ENCODE results near the gene ETV1.

ETV1 gene

GRCh38 chr7:13871008-13871407, 118.5 kb downstream of the ETV1 start:
- Histone ChIP-seq H3K4me3 (replicated peaks; ENCODE audit: insufficient read depth, low read length) (no peak overlapping the region), H3K27ac (replicated peaks) (no peak overlapping the region), H3K27me3 (ENCODE audit: insufficient read depth, poor library complexity, severe bottlenecking) (no peaks in the 10 kb centered on the region)
- DNase-seq (ENCODE audit: low read depth in 1 of 2, low spot score in 1 of 2) = no peak
- TF ChIP-seq, protein P1, sequence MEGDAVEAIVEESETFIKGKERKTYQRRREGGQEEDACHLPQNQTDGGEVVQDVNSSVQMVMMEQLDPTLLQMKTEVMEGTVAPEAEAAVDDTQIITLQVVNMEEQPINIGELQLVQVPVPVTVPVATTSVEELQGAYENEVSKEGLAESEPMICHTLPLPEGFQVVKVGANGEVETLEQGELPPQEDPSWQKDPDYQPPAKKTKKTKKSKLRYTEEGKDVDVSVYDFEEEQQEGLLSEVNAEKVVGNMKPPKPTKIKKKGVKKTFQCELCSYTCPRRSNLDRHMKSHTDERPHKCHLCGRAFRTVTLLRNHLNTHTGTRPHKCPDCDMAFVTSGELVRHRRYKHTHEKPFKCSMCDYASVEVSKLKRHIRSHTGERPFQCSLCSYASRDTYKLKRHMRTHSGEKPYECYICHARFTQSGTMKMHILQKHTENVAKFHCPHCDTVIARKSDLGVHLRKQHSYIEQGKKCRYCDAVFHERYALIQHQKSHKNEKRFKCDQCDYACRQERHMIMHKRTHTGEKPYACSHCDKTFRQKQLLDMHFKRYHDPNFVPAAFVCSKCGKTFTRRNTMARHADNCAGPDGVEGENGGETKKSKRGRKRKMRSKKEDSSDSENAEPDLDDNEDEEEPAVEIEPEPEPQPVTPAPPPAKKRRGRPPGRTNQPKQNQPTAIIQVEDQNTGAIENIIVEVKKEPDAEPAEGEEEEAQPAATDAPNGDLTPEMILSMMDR (IDR thresholded peaks at IDR 0.05; ENCODE audit: insufficient read depth, low read length) = no peak
- no peak for TF ChIP-seq GABPA (IDR thresholded peaks at IDR 0.05; ENCODE audit: low read depth)
- TF ChIP-seq SPI1 (IDR thresholded peaks at IDR 0.05; ENCODE audit: borderline replicate concordance, low read depth) = no peak
- no peak for TF ChIP-seq POLR2AphosphoS5 (IDR thresholded peaks at IDR 0.05; ENCODE audit: low read depth)
- TF ChIP-seq, protein P2, sequence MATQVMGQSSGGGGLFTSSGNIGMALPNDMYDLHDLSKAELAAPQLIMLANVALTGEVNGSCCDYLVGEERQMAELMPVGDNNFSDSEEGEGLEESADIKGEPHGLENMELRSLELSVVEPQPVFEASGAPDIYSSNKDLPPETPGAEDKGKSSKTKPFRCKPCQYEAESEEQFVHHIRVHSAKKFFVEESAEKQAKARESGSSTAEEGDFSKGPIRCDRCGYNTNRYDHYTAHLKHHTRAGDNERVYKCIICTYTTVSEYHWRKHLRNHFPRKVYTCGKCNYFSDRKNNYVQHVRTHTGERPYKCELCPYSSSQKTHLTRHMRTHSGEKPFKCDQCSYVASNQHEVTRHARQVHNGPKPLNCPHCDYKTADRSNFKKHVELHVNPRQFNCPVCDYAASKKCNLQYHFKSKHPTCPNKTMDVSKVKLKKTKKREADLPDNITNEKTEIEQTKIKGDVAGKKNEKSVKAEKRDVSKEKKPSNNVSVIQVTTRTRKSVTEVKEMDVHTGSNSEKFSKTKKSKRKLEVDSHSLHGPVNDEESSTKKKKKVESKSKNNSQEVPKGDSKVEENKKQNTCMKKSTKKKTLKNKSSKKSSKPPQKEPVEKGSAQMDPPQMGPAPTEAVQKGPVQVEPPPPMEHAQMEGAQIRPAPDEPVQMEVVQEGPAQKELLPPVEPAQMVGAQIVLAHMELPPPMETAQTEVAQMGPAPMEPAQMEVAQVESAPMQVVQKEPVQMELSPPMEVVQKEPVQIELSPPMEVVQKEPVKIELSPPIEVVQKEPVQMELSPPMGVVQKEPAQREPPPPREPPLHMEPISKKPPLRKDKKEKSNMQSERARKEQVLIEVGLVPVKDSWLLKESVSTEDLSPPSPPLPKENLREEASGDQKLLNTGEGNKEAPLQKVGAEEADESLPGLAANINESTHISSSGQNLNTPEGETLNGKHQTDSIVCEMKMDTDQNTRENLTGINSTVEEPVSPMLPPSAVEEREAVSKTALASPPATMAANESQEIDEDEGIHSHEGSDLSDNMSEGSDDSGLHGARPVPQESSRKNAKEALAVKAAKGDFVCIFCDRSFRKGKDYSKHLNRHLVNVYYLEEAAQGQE (IDR thresholded peaks at IDR 0.05; ENCODE audit: insufficient replicate concordance, low read depth) = no peak

GRCh38 chr7:13860734-13861133, 128.7 kb downstream of the ETV1 start:
- H3K27me3 ChIP-seq (ENCODE audit: insufficient read depth, poor library complexity, severe bottlenecking) = no peaks in the 10 kb centered on the region
- no peak for DNase-seq (ENCODE audit: low read depth in 1 of 2, low spot score in 1 of 2)
- H3K4me3 ChIP-seq (replicated peaks; ENCODE audit: insufficient read depth, low read length) = no peak overlapping the region
- TF ChIP-seq, protein P2 (IDR thresholded peaks at IDR 0.05; ENCODE audit: insufficient replicate concordance, low read depth) = no peak
- TF ChIP-seq GABPA (IDR thresholded peaks at IDR 0.05; ENCODE audit: low read depth) = no peak
- TF ChIP-seq POLR2AphosphoS5 (IDR thresholded peaks at IDR 0.05; ENCODE audit: low read depth) = no peak
- TF ChIP-seq, protein P1 (IDR thresholded peaks at IDR 0.05; ENCODE audit: insufficient read depth, low read length) = no peak
- no peak overlapping the region for H3K27ac ChIP-seq (replicated peaks)

GRCh38 chr7:13856012-13856411, 133.5 kb downstream of the ETV1 start:
- no peak for DNase-seq (ENCODE audit: low read depth in 1 of 2, low spot score in 1 of 2)
- Histone ChIP-seq H3K27ac (replicated peaks) (no peak overlapping the region), H3K27me3 (ENCODE audit: insufficient read depth, poor library complexity, severe bottlenecking) (peaks cover 3% of the 10 kb centered on the region), H3K4me3 (replicated peaks; ENCODE audit: insufficient read depth, low read length) (no peak overlapping the region)
- TF ChIP-seq, protein P2 (IDR thresholded peaks at IDR 0.05; ENCODE audit: insufficient replicate concordance, low read depth) = no peak
- no peak for TF ChIP-seq POLR2AphosphoS5 (IDR thresholded peaks at IDR 0.05; ENCODE audit: low read depth)
